NOMO-1 (cell line): ENCODE data around the gene USH2A.
A peak's percentile ranks its signal among the peaks of the same experiment; 100 is the strongest.

Experiments
- DNase-seq, 2 experiments: peaks; one replicate each; lab custom pipeline; 2025; ENCODE audit not compliant: unreplicated experiment in 2 of 2; lab: John Stamatoyannopoulos, UW

Gene USH2A

GRCh38 chr1:215888159-215888558 lies 535.1 kb downstream of the USH2A start:
- DNase-seq, result no peak

DNA sequence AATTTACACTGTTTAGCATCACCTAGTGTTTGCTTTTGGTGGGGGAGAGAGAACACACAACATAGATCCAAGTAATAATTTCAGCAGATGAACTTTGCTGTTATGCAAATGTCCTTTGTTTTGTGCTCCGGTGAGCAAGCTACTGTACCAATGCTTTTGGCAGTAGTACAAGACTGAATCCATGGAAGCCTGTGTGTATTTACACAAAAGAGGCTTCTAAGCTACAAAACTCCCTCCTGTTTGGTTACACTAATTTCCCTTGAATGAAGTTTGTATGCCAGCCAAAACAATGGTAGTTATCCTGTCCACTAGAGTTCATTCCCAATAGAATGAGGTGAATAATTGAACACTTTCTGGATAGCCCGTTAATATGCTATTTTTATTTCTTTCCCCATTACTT lies 535.6 kb downstream of the USH2A start:
- DNase-seq, result no peak

DNA sequence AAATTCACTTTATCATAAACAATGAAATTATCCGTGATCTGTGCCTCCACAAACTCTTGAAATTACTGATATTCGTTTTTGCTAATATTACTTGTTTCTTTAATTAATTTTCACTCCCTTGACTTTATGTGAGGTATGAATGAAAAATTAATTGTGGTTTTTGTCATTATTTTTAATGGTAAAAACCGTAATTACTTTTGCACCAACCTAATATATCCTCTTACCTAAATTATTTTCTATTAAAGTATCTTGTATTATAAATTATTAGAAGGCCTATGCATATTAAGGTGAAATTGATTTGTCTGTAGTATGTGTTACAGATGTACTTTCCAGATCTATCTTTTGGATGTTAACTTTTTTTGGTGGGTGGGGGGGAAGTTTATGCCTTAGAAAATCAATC lies 540.2 kb downstream of the USH2A start:
- no peak for DNase-seq

DNA sequence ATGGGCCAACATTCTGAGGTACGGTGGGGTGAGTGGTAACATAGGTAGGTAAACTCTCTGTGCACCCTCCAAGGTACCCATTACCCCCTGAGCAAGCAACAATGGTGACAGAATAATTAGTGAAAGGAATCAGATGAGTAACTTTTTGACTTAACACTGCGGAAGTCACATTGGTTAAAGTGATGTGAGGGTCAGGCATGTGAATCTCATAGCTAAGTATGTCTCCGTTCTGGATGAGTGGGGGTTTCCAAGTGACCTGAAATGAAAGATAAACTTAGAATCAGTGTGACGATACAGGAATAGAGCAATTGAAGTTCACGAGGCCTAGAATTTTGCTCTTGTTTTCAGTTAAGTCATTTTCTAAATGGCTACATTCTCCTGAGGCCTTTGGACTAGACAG lies 544.4 kb downstream of the USH2A start:
- no peak for DNase-seq

DNA sequence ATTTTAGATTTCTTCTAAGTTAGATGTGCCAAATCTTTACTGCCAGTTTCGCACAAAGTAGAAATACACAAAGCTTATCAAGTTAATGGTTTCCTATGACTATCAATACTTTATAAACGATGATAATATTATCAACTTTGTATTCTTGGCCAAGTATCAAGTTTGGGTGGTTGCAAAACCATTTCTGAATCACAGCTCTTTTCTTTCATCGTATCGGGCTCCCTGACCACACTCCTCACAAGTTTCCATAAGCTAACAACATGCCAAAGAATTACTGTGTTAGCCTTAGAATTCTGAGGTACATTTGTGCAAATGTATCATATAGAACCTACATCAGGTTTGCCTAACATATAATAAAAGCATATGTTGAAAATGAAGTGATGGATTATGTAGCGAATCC lies 545.1 kb downstream of the USH2A start:
- no peak for DNase-seq

DNA sequence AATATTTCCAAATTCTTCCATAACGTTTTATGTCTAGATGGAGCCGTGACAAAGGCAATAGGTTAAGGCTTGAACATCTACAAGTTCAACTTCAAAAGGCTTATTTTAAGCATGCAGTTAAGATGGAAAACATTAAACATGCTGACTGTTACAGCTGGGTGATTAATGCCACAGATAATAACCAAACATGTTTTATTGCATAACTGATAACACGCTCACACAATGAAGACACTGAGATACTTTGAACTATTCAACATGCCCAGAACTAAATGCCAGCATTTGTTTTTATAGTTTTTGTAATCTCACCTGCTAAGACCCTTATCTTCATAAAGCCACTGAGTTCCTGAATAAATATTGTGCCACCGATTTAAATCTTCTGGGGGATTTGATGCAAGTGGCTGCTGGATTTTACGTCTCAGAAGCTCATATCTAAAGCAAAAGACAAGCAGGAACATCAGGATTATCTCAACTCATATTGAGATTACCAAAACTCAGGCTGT lies 545.7 kb downstream of the USH2A start:
- DNase-seq, result no peak

- DNase-seq, result no peak
Measured at GRCh38 chr1:215875712-215876111, 547.5 kb downstream of the USH2A start.

DNA sequence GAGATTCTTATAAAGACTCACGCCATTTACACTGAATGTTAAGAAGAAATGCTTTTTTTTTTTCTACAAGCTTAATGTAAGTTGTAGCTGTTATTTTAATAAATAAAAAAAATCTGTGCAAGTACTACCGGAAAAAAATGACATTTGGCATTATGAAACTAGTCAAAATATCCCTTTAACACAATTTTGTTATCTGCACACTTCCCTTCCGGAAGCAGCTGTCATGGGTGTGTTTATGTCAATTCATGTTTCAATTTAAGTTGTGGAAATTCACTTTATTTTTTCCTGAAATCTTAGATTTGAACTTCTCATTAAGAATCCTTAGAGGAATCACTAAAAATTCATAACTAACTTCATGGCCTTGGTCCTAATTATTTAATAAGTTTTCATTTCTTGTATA lies 548.0 kb downstream of the USH2A start:
- no peak for DNase-seq

DNA sequence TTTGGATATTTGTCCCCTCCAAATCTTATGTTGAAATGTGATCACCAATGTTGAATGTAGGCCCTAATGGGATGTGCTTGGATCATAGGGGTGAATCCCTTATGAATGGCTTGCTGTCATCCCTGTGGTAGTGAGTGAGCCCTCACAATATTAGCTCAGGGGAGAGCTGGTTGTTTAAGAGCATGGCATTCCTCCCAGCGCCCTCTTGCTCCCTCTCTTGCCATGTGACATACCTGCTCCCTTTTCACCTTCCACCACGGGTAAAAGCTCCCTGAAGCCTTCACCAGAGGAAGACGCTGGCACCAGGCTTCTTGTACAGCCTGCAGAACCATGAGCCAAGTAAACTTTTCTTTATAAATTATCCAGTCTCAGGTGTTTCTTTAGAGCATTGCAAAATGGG lies 550.6 kb downstream of the USH2A start:
- no peak for DNase-seq

GRCh38 chr1:215868500-215868899 lies 554.7 kb downstream of the USH2A start:
- DNase-seq, result no peak

- DNase-seq, result no peak
Measured at GRCh38 chr1:215865060-215865459, 558.2 kb downstream of the USH2A start.

GRCh38 chr1:215863796-215864195 lies 559.5 kb downstream of the USH2A start:
- DNase-seq, result peak; percentile 35 to 75

GRCh38 chr1:215860833-215861232 lies 562.4 kb downstream of the USH2A start:
- no peak for DNase-seq

DNA sequence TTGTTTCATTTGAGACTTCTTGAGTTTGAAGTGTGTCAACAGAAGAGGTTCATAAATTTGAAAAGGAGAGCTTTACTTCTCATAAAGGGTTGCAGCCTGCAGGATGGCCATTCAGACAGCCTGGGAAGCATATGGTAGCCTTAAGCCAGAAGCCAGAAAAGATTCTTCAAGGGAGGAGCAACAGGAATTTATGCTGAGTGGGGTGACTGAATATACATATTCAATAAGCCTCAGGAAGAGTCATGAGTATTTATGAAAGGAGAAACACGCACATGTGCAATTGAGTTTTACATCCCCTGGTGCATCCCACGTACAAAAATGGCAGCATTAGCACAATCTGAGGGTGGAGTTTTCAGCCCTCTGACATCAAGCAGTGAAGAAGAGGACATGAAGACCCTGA lies 565.9 kb downstream of the USH2A start:
- no peak for DNase-seq

- DNase-seq, result peak in 1 of 2 experiments; percentile 28
Measured at GRCh38 chr1:215845234-215845891, 577.9 kb downstream of the USH2A start.

GRCh38 chr1:215844777-215845176 lies 578.5 kb downstream of the USH2A start:
- no peak for DNase-seq

- no peak for DNase-seq
Measured at GRCh38 chr1:215844266-215844665, 579.0 kb downstream of the USH2A start.

DNA sequence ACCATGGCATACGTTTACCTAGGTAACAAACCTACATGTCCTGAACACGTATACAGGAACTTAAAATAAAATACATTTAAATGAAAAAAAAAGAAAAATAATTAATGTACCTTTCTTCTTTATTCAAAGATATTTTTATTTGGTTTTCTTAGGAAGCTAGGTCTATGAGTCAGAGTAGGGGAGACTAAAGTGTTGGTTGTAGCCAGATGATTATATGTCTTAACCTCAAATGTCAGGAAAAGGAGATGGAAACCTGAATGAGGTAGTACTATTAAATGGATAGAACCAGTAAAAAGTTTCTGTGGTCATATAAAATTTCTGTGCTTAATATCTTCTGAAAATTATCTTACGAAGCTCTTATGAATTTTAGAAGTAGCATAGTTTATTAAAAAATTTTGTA lies 580.3 kb downstream of the USH2A start:
- no peak for DNase-seq

DNA sequence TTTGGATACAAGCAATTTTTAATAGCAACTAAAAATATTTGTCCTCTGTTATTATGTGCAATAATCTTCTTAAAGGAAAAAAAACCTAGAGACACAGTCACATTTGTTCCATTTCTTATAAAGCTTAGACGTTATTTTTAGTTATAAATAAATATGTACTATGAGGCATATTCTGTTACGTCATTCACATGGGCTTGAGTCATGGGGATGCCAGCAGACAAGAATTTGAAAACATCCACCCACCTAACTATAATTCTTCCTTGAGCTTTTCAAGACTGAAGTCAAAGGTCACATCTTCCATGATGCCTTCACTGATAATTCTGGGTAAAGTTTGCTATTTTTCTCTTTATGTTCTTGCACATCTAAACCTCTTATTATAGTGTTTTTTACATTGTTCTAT lies 587.3 kb downstream of the USH2A start:
- DNase-seq, result no peak

DNA sequence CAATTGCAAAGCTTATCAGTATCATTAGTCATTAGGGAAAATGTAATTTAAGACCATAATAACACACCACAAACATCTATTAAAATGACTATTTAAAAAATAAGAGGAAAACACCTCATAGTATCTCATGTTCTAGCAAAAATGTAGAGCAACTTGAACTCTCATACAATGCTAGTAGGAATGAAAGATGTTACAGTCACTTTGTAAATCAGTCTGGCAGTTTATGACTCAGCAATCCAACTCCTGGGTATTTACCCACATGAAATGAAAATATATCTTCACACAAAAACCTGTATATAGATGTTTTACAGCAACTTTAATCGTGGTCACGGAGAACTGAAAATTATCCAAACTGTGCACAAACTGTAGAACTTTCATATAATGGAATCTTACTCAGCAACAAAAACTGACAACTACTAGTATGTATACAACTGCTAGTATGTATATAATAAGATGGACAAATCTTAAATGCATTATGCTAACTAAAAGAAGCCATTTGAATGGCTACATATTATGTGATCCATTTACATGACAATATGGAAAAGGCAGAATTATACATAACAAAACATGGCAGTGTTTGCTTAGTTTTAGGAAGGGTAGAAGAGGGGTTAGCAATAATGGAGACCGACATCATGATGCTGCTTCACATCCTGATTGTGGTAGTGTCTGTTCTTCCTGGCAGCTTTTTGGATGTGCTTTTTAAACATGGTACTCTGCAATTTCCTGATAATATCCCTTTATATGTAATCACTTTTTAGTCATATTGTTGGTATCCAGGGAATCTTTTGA lies 589.1 kb downstream of the USH2A start:
- no peak for DNase-seq

GRCh38 chr1:215830226-215830810 lies 592.9 kb downstream of the USH2A start:
- peak in 1 of 2 experiments; percentile 2 for DNase-seq

GRCh38 chr1:215825056-215825455 lies 598.2 kb downstream of the USH2A start:
- no peak for DNase-seq
